HepG2 (cell line): Measurements from ENCODE around the gene PROC. TPM values are rescaled to one million over a fixed set of nuclear protein-coding genes. Genes with fewer than 3 reads are reported as not detected.

Experiments
- DPF2 ChIP-seq: sonication (generic); formaldehyde crosslinking; IDR thresholded peaks from 2 replicates; pipeline ENCODE4 v1.4.0; 2020; ENCODE audit warnings: mild to moderate bottlenecking, low read depth, missing genetic modification reagents, borderline replicate concordance
- ELF3 ChIP-seq: IDR thresholded peaks from 2 replicates; pipeline ENCODE4 v1.6.1; 2016; ENCODE audit warnings: missing genetic modification reagents, missing compliant biosample characterization
- KDM6A ChIP-seq: IDR thresholded peaks from 2 replicates; pipeline ENCODE4 v1.6.1; 2016; ENCODE audit warnings: low read depth
- RNF2 ChIP-seq: fragments of 450-650 bp; conservative IDR thresholded peaks from 2 replicates; pipeline ENCODE4 v1.6.1; 2016; ENCODE audit warnings: low read depth
- RXRB ChIP-seq: IDR thresholded peaks from 2 replicates; pipeline ENCODE4 v1.6.1; 2016; ENCODE audit warnings: borderline replicate concordance, missing genetic modification reagents, missing compliant biosample characterization
- SALL1 ChIP-seq: sonication (generic); formaldehyde crosslinking; IDR thresholded peaks from 2 replicates; pipeline ENCODE4 v1.8.0; 2022; ENCODE audit warnings: mild to moderate bottlenecking, missing genetic modification reagents
- SNRNP70 ChIP-seq: fragments of 200-400 bp; formaldehyde crosslinking; IDR thresholded peaks from 2 replicates; pipeline ENCODE4 v1.6.1; 2017; ENCODE audit warnings: mild to moderate bottlenecking, low read depth, low read length, moderate library complexity
- SRF ChIP-seq: IDR thresholded peaks from 2 replicates; pipeline ENCODE4 v1.6.1; 2011; ENCODE audit warnings: mild to moderate bottlenecking, low read depth, low read length, moderate library complexity
- TEAD3 ChIP-seq: optimal IDR thresholded peaks from 2 replicates; pipeline ENCODE3; 2016; ENCODE audit warnings: borderline replicate concordance
- XRCC5 ChIP-seq: fragments of 200-400 bp; formaldehyde crosslinking; optimal IDR thresholded peaks from 2 replicates; pipeline ENCODE3; 2017; ENCODE audit warnings: mild to moderate bottlenecking, low read length
- ZNF256 ChIP-seq: sonication (generic); formaldehyde crosslinking; conservative IDR thresholded peaks from 2 replicates; pipeline ENCODE4 v1.4.0; 2020; ENCODE audit warnings: missing genetic modification reagents
- ZNF282 ChIP-seq: fragments of 450-650 bp; IDR thresholded peaks from 2 replicates; pipeline ENCODE4 v1.6.1; 2018; ENCODE audit not compliant: partially characterized antibody
- ZNF33B ChIP-seq: sonication (generic); formaldehyde crosslinking; IDR thresholded peaks from 2 replicates; pipeline ENCODE4 v1.5.1; 2020; ENCODE audit warnings: mild to moderate bottlenecking, missing genetic modification reagents
- ZNF589 ChIP-seq: sonication (generic); formaldehyde crosslinking; conservative IDR thresholded peaks from 2 replicates; pipeline ENCODE4 v1.8.0; 2022; ENCODE audit warnings: mild to moderate bottlenecking, moderate library complexity, missing genetic modification reagents
- polyA plus RNA-seq, 8 experiments: library from polyadenylated mRNA; depleted of rRNA in 3 of 8; stranded (reverse) in 7 of 8; unstranded in 1 of 8; fragments of >200 nt; fragmentation: Illumina TruSeq in 4 of 8; extraction: Trizol in 4 of 8; gene quantifications; 2 replicates each; pipeline versions ENCODE4 v1.2.1 to v1.2.3, GENCODE V29; 2011 to 2016; ENCODE audit warnings: low read depth in 4 of 8, missing spikeins in 1 of 8, mixed read lengths in 1 of 8; ENCODE audit not compliant: insufficient read depth in 1 of 8
- total RNA-seq, 5 experiments: library from RNA; depleted of rRNA; stranded (reverse); fragments of >200 nt; fragmentation: Illumina TruSeq; extraction: Trizol; gene quantifications; 2 replicates each; pipeline ENCODE4 v1.2.3, GENCODE V29; 2016; ENCODE audit warnings: low read depth in 1 of 5
- TF ChIP-seq, protein P1 (sequence below), 2 experiments: sonication (generic) in 1 of 2; formaldehyde crosslinking in 1 of 2; IDR thresholded peaks; 2 replicates each; pipeline versions ENCODE4 v1.4.0 to v1.6.1; 2016 to 2020; ENCODE audit warnings: borderline replicate concordance in 1 of 2, low read depth in 1 of 2, mild to moderate bottlenecking in 1 of 2, missing genetic modification reagents in 1 of 2
- TF ChIP-seq, protein P2 (sequence below): sonication (generic); formaldehyde crosslinking; IDR thresholded peaks from 2 replicates; pipeline ENCODE4 v1.4.0; 2020; ENCODE audit warnings: missing genetic modification reagents, borderline replicate concordance
- TF ChIP-seq, protein P3 (sequence below): sonication (generic); formaldehyde crosslinking; IDR thresholded peaks from 2 replicates; pipeline ENCODE4 v1.5.1; 2020; ENCODE audit warnings: missing genetic modification reagents, mild to moderate bottlenecking, borderline replicate concordance
- TF ChIP-seq, protein P4 (sequence below): sonication (generic); formaldehyde crosslinking; IDR thresholded peaks from 2 replicates; pipeline ENCODE4 v1.5.0; 2020; ENCODE audit warnings: missing genetic modification reagents

Gene PROC
- total and polyA plus RNA-seq, 2 of the 13 experiments (the other 11 are each of a cell fraction or from before 2014, with no cell fraction given) = 134 to 185 TPM

DNA sequence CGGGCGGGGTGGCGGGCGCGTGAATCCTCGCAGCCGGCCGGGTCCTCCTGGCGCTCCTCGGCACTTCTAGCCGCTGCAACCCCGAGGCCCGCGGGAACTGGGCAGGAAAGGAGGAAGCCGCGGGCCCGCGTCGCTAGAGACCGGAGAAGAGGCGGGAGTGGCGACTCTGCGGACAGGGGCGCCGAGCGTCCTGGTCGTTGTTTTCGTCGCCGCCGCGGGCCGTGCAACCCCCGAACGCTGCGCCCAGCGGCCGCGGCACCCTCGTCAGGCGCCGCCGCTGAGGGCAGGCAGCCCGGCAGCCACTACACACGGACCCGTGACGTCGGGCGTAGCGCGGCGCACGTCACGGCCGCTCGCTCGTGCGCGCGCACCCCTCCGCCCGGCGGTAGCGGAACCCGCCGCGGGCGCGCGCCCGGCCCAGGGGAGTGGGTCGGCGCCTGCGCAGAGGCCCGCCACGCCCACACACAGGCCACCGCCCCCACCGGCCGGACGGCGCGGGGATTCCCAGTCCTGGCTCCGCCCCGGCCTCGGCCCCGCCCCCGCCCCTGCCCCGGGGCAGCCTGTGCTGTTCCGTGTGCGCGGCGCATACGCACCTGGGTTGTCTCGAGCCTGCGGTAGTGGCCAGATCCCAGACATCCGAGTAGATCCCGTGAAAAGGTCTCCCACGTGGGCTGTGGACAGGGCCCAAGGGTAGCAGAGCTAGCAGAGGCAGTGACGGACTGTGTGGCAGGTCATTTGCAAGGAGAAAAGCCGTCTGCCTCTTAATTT lies 30.4 kb upstream of the PROC start, which contains the start of gene MAP3K2 (continued):
- TF ChIP-seq SNRNP70 (no peak), ELF3 (peak; percentile 43), SRF (no peak), TEAD3 (no peak), RNF2 (no peak), ZNF589 (CRISPR knock-in tag) (no peak), XRCC5 (no peak), ZNF282 (no peak), ZNF256 (CRISPR knock-in tag) (no peak), KDM6A (no peak), DPF2 (CRISPR knock-in tag) (no peak), SALL1 (peak; percentile 64), RXRB (no peak), ZNF33B (peak; percentile 27; the same call in 1 of the 2 replicates)
- TF ChIP-seq, protein P1, sequence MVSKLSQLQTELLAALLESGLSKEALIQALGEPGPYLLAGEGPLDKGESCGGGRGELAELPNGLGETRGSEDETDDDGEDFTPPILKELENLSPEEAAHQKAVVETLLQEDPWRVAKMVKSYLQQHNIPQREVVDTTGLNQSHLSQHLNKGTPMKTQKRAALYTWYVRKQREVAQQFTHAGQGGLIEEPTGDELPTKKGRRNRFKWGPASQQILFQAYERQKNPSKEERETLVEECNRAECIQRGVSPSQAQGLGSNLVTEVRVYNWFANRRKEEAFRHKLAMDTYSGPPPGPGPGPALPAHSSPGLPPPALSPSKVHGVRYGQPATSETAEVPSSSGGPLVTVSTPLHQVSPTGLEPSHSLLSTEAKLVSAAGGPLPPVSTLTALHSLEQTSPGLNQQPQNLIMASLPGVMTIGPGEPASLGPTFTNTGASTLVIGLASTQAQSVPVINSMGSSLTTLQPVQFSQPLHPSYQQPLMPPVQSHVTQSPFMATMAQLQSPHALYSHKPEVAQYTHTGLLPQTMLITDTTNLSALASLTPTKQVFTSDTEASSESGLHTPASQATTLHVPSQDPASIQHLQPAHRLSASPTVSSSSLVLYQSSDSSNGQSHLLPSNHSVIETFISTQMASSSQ (IDR thresholded peaks at IDR 0.05; ENCODE audit: low read depth) = no peak
- TF ChIP-seq, protein P1 (CRISPR knock-in tag; IDR thresholded peaks at IDR 0.05; ENCODE audit: borderline replicate concordance) = no peak; the same call in none of the 2 replicates
- TF ChIP-seq, protein P2, sequence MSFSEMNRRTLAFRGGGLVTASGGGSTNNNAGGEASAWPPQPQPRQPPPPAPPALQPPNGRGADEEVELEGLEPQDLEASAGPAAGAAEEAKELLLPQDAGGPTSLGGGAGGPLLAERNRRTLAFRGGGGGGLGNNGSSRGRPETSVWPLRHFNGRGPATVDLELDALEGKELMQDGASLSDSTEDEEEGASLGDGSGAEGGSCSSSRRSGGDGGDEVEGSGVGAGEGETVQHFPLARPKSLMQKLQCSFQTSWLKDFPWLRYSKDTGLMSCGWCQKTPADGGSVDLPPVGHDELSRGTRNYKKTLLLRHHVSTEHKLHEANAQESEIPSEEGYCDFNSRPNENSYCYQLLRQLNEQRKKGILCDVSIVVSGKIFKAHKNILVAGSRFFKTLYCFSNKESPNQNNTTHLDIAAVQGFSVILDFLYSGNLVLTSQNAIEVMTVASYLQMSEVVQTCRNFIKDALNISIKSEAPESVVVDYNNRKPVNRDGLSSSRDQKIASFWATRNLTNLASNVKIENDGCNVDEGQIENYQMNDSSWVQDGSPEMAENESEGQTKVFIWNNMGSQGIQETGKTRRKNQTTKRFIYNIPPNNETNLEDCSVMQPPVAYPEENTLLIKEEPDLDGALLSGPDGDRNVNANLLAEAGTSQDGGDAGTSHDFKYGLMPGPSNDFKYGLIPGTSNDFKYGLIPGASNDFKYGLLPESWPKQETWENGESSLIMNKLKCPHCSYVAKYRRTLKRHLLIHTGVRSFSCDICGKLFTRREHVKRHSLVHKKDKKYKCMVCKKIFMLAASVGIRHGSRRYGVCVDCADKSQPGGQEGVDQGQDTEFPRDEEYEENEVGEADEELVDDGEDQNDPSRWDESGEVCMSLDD = peak; percentile 19; the same call in 1 of the 2 replicates
- TF ChIP-seq, protein P3, sequence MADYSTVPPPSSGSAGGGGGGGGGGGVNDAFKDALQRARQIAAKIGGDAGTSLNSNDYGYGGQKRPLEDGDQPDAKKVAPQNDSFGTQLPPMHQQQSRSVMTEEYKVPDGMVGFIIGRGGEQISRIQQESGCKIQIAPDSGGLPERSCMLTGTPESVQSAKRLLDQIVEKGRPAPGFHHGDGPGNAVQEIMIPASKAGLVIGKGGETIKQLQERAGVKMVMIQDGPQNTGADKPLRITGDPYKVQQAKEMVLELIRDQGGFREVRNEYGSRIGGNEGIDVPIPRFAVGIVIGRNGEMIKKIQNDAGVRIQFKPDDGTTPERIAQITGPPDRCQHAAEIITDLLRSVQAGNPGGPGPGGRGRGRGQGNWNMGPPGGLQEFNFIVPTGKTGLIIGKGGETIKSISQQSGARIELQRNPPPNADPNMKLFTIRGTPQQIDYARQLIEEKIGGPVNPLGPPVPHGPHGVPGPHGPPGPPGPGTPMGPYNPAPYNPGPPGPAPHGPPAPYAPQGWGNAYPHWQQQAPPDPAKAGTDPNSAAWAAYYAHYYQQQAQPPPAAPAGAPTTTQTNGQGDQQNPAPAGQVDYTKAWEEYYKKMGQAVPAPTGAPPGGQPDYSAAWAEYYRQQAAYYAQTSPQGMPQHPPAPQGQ = no peak
- TF ChIP-seq, protein P4, sequence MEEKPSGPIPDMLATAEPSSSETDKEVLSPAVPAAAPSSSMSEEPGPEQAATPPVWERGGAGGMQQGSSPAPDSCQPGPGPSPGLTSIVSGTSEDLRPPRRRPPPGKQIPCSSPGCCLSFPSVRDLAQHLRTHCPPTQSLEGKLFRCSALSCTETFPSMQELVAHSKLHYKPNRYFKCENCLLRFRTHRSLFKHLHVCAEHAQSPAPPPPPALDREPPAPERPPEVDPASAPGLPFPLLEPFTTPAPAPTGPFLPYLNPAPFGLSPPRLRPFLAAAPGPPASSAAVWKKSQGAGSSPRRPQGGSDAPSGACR = 0 out of 2 replicates have a peak, but pooled peaks have one; percentile 33
